Hematopoietic multipotent progenitor cell (in vitro differentiated cells): ENCODE measurements around the gene KRTAP10-10. TPM values are rescaled to one million over a fixed set of nuclear protein-coding genes. Genes with fewer than 3 reads are reported as not detected.
"Not testable (repeated sequence)": the region's sequence is repeated elsewhere in the genome, so short reads cannot be mapped to it uniquely, and the experiment has no call there.

Experiments
- DNase-seq, 3 donors: peaks; one replicate each; pipeline ENCODE4 v3.0.0-alpha.2; 2011 to 2015; ENCODE audit warnings: low read depth in 2 of 3, low spot score in 2 of 3
- total RNA-seq: library from RNA; depleted of rRNA; stranded (reverse); fragments of >200 nt; gene quantifications from one replicate; pipeline ENCODE4 v1.2.3, GENCODE V29; 2012

KRTAP10-10 gene
- total RNA-seq, 1 donor, result not detected

DNA sequence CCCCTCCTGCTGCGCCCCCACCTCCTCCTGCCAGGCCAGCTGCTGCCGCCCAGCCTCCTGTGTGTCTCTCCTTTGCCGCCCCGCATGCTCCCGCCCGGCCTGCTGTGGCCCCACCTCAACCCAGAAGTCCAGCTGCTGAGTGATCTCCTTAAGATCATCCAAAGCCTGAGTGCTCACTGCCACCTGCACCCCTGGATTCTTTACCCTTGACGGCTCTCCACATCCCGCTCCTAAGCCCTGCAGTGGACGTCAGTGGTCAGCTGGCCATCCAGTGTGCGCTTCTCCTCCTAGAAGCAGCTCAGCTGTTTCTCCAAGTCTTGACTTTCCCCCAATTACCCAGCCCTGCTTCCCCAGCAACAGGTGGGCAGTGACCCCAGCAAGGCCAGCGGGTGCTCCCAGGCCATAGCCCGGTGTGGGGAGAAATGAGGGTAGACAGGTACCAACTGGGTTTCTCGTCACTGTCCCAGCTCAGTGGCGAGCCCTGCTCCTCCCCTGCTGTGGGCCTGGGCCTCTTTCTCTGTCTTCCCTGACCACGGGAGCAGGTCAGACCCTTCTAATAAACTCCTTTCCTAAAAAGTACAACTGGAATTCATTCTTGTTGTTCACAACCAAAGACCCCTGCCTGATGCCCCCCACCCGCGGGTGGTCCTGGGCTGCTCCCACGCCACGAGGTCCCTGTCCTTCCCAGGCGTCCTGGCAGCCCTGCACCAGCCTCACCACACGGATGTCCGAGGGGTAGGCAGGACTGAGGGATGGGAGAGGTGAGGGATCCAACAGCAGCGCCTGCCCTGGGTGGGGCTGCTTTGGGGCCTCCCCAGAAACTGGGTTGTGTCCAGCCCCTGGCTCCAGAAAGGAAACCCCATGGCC lies 35.3 kb upstream of the KRTAP10-10 start:
- DNase-seq, result no peak

DNA sequence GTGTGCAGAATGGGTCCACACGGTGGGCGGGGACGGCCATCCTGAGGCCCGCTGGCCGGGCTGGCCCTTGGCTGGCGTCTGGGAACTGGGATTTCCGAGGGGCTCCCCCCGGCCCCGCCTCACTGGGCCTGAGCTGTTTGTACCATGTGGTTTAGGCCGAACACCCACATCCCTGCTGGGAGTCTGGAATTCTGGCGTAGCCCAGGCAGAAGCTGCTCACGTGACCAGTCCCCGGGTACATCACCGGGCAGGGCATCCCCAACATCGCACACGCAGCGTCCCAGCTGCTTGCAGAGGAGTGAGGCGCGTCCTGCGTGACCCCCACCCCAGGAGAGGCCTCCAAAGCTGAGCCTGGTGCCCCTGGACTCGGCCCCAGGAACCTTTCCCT lies 34.7 kb upstream of the KRTAP10-10 start:
- no peak for DNase-seq

DNA sequence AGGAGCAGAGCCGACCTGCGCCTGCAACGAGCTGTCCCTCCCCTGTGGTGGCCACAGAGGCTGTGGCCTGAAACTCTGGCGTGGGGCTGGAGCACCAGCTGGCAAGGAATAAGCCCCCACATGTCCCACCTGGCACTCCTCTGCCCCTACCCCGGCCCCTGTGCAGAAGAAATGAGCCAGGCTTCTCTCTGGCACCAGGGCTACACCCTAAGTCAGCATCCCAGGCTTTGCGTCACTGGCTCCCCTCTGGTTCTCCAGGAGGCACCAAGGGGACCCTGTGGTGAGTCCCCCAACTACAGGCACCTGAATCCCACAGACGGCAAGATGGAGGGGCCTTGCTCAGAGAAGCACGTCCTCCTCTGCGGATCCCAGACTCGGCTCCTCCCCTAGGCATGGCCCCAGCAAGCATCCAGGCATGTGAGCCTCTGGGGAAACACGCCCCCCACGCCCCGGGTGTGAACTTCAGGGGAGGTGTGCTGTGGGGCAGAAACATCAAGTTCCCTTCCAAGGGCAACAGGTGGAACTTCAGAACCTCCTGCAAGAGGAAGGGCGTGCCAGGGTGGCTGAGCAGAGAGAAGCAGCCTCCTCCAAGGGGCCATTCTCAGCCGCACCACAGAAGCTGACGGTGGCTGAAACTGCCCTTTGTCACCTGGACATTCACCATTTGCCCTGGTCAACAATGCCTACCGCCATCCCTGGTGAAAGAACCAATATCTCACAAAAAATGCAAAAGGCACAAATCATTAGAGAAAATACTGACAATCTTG lies 33.9 kb upstream of the KRTAP10-10 start:
- no peak for DNase-seq

DNA sequence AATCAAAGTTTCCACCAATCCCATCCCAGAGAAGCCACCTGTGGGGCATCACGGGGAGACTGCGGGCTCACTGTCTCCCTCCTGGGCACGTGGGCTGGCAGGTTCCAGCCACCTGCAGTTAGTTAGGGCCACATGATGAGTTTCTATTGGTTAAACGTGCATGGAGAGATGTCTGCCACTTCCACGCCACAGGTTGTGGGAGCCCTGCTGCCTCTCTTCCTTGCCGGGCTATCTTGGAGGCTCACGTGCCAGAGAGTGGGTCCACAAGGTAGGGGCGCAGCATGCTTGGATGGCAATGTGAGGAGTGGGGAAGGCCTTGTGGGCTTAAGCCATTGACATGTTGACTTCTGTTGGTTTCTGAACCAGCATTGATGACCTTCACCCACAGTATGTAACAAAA lies 33.2 kb upstream of the KRTAP10-10 start:
- DNase-seq, result no peak

GRCh38 chr21:44606495-44606894 lies 30.7 kb upstream of the KRTAP10-10 start:
- DNase-seq, result no peak

- no peak for DNase-seq
These were observed 28.0 kb upstream of the KRTAP10-10 start for GRCh38 chr21:44609193-44609592.

GRCh38 chr21:44610157-44610843 lies 26.9 kb upstream of the KRTAP10-10 start:
- DNase-seq, result not testable (repeated sequence)

DNA sequence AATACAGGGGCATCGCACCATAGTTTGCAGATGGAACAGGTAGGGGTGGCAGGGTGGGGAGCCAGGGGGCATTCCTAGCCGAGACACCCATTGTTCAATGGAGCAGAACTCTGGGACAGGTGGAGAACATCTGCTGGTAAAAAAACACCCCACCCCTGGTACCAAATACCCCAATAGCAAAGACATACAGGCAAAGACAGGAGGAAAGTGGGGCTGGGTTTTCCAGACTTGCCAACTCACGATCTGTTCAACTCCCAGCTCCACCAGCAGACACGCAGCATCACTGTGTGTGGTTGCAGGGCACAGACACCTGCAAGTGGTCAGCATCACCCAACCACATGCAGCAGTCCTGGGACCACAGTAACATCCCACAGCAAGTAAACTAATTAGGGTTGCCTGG lies 25.6 kb upstream of the KRTAP10-10 start:
- DNase-seq, result no peak

- DNase-seq, result no peak
These were observed 25.1 kb upstream of the KRTAP10-10 start, which contains the start of gene KRTAP10-8 for GRCh38 chr21:44612029-44612486. KRTAP10-8 (plus strand) TSS chr21:44612079; CDS start chr21:44612101, 22 bp downstream.

DNA sequence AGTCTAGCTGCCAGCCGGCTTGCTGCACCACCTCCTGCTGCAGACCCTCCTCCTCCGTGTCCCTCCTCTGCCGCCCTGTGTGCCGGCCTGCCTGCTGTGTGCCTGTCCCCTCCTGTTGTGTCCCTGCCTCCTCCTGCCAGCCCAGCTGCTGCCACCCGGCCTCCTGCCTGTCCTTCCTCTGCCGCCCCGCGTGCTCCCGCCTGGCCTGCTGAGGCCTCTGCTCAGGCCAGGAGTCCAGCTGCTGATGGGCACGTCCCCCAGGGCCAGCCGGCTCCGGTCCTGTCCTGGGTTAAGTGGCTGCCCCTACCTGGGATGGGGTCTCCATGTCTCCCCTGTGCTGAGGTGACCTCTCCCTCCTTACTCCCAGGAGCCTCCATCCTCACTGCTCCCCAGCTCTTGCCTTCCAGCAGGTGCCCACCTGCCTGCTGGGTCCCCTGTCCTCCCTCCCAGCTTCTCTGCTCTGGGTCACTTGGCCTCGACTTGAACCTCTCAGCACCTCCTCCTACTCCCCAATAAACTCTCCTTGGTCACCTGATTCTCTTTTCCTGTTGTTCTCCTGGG lies 24.4 kb upstream of the KRTAP10-10 start:
- no peak for DNase-seq

- DNase-seq, result no peak
These were observed 23.6 kb upstream of the KRTAP10-10 start for GRCh38 chr21:44613386-44614155.

DNA sequence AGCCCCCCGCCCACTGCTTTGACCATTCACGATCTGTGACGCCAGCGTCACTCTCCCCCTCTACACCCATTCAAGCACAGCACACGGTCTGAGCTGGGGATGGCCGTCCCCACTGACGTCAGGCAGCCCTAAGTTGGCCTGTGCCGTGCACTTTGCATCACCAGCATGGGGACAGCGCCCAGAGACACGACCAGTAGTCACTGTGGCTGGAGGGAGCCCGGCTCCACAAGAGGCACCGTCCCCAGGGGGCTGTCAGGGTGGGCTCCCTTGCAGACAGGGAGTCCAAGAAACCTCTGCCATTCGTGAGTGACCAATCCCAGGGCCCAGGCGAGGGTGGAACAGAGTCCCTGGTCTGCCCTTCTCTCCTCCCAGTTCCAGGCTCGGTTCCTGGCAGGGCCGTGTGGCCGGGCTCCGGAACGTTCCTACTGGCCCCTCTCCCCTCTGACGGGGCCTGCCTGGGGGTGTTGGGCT lies 23.0 kb upstream of the KRTAP10-10 start:
- no peak for DNase-seq

DNA sequence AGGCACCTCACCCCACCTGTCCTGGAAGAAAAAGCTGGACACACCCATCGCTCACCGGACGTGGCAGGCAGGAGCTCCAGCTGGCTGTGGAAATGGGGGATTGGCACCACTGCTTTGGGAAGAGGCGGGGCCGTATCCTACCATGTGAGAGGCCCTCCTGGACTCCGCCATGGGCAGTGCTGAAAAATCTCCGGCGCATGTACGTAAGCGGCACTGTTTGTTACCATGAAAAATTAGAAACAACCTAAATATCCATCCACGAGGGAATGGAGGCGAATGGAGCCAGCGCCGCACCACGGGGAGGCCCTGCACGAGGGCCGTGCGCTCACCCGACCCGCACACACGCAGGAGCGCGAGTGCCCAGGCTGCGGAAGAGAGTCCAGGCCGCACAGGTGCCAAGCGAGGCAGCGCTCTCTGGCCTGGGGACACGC lies 22.2 kb upstream of the KRTAP10-10 start:
- no peak for DNase-seq

DNA sequence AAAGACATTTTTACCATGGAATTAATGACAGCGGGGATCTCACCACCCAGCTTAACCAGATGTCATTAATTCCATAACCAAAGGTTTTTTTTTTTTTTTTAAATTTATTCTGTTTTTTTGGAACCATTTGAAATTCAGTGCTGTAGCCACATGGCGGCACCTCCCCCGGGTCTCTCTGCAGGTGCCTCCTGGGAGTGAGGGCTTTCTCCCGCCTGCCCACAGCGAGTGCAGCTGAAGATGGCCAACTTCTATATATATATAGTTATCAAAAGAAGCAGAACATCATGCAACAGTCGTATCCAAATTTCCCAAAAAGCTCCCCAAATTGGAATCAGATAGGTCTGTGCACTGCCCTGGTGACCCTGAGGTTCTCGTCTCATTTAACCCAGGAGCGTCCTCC lies 21.7 kb upstream of the KRTAP10-10 start:
- no peak for DNase-seq

- DNase-seq, result no peak
These were observed 21.1 kb upstream of the KRTAP10-10 start for GRCh38 chr21:44615911-44616590.

DNA sequence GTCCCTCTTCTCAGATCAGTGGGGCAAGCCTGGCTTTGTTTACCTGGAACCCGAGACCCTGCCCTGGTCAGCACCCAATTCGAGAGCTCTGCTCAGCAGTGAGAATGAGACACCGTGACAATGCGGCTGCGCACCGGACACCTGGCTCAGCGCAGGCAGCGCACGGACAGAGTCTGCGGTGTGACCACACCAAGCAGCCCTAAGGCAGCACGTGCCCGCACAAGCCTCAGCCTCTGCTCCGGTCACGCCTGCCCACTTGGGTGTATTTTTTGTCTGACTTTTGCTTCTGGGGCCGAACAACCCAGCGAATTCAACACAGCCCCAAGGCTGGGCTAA lies 20.6 kb upstream of the KRTAP10-10 start:
- DNase-seq, result no peak

DNA sequence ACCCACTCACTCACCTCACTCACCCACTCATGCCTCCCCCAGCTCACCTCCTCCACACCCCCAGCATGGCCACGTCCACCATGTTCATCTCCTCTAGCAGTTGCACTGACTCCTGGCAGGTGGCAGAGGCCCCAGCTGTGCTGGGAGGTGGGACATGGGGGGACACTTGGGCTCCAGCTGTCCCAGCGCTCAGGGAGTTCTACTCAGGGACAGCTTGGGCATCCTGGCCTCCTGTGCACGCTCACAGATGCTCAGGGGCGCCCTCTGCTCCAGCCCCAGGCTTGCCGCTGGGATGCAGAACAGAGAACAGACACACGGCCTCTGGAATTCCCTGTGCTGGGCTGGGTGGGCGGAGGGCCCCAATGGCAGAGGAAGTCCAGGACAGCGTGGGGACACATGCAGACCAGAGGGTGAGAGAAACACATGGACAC lies 20.1 kb upstream of the KRTAP10-10 start:
- no peak for DNase-seq

DNA sequence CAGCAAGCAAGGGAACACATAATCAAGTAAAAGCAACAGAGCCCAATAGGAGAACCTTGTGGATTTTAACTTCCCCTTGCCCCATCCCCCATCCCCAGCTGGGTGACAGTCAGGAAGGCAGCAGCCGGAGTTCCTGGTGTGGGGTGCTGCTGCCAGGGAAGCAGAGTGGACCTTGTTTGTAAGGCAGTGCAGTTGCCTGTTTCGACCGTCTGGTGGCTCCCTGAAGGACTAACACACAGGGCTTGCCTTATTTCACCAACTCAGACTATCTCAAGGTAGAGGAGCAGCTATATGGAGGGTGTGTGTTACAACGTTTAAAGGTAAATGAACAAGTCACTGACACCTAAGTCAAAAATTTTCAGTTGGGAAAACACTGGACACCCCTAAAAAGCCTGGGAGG lies 18.7 kb upstream of the KRTAP10-10 start:
- DNase-seq, result peak in 1 of 3 donors; percentile 13

- DNase-seq, result peak in 1 of 3 donors; percentile 24
These were observed 18.2 kb upstream of the KRTAP10-10 start for GRCh38 chr21:44618909-44619308.
